Ascending aorta (tissue), 2 donors: Measurements from ENCODE around the gene PLA2G4A. TPM values are rescaled to one million over a fixed set of nuclear protein-coding genes. Genes with fewer than 3 reads are reported as not detected.

Source experiments
- DNase-seq, 2 donors: peaks; one replicate each; pipeline ENCODE4 v3.0.0-alpha.2; 2019; ENCODE audit warnings: low spot score in 2 of 2
- H3K27ac ChIP-seq, 2 donors: fragments of 200-600 bp; sonication (generic); one replicate each; pipeline ENCODE4 v1.5.1; 2016 to 2017; ENCODE audit warnings: mild to moderate bottlenecking in 1 of 2
- H3K27me3 ChIP-seq: fragments of 200-600 bp; sonication (generic); one replicate; pipeline ENCODE4 v1.5.1; 2017
- H3K36me3 ChIP-seq, 2 donors: fragments of 200-600 bp; sonication (generic); one replicate each; pipeline ENCODE4 v1.5.1; 2016
- H3K4me1 ChIP-seq, 2 donors: fragments of 200-600 bp; sonication (generic); one replicate each; pipeline ENCODE4 v1.5.1; 2016 to 2017; ENCODE audit warnings: mild to moderate bottlenecking in 1 of 2
- H3K4me3 ChIP-seq, 2 donors: fragments of 200-600 bp; sonication (generic); one replicate each; pipeline ENCODE4 v1.5.1; 2016 to 2017; ENCODE audit warnings: mild to moderate bottlenecking in 1 of 2
- H3K9me3 ChIP-seq, 2 donors: fragments of 200-600 bp; sonication (generic); one replicate each; pipeline ENCODE4 v1.5.1; 2016
- CTCF ChIP-seq, 3 experiments: fragments of 200-600 bp in 2 of 3; fragments of 450-650 bp in 1 of 3; sonication (generic) in 2 of 3; IDR thresholded peaks; one replicate each; pipeline ENCODE4 v1.5.1; 2016 to 2019; ENCODE audit warnings: antibody characterized with exemption in 3 of 3, mild to moderate bottlenecking in 1 of 3, moderate library complexity in 1 of 3
- intact Hi-C: fragments of 100-400 bp; cut with DNase I; formaldehyde crosslinking; loops from one replicate; pipeline ENCODE4 v1.15.1; 2023
- total RNA-seq: library from RNA; depleted of rRNA; stranded (reverse); fragments of >200 nt; gene quantifications from one replicate; pipeline ENCODE4 v1.1.0, GENCODE V29; 2016

PLA2G4A gene
- total RNA-seq, 1 donor from 2014 or later: 0.75 TPM

GRCh38 chr1:186884251-186884650, 55.5 kb downstream of the PLA2G4A start:
- Histone ChIP-seq H3K9me3 (no peaks in the 10 kb centered on the region), H3K27me3 (no peaks in the 10 kb centered on the region), H3K4me3 (no peak overlapping the region), H3K4me1 (no peaks in the 10 kb centered on the region), H3K27ac (no peak overlapping the region), H3K36me3 (no peaks in the 10 kb centered on the region)
- intact Hi-C loops: no loop called here
- no peak for DNase-seq
- TF ChIP-seq CTCF (IDR thresholded peaks at IDR 0.05): no peak

- H3K9me3 ChIP-seq: no peaks in the 10 kb centered on the region
- no peak overlapping the region for H3K27ac ChIP-seq
- H3K27me3 ChIP-seq: no peaks in the 10 kb centered on the region
- intact Hi-C loops: no loop called here
- DNase-seq: no peak
- TF ChIP-seq CTCF (IDR thresholded peaks at IDR 0.05): no peak
- no peaks in the 10 kb centered on the region for H3K36me3 ChIP-seq
- H3K4me1 ChIP-seq: no peaks in the 10 kb centered on the region
- H3K4me3 ChIP-seq: no peak overlapping the region
Observed at GRCh38 chr1:186887203-186887602, 58.5 kb downstream of the PLA2G4A start.

GRCh38 chr1:186888367-186888766, 59.6 kb downstream of the PLA2G4A start:
- Histone ChIP-seq H3K27ac (no peak overlapping the region), H3K36me3 (no peaks in the 10 kb centered on the region), H3K4me1 (no peaks in the 10 kb centered on the region), H3K9me3 (no peaks in the 10 kb centered on the region), H3K27me3 (no peaks in the 10 kb centered on the region), H3K4me3 (no peak overlapping the region)
- no peak for TF ChIP-seq CTCF (IDR thresholded peaks at IDR 0.05)
- intact Hi-C loops: no loop called here
- no peak for DNase-seq

- DNase-seq: no peak
- no peaks in the 10 kb centered on the region for H3K9me3 ChIP-seq
- no peak overlapping the region for H3K4me3 ChIP-seq
- intact Hi-C loops: no loop called here
- no peak for TF ChIP-seq CTCF (IDR thresholded peaks at IDR 0.05)
- H3K36me3 ChIP-seq: no peaks in the 10 kb centered on the region
- H3K27ac ChIP-seq: no peak overlapping the region
- H3K4me1 ChIP-seq: no peaks in the 10 kb centered on the region
- no peaks in the 10 kb centered on the region for H3K27me3 ChIP-seq
Observed at GRCh38 chr1:186892936-186893335, 64.2 kb downstream of the PLA2G4A start.

GRCh38 chr1:186894415-186894814, 65.7 kb downstream of the PLA2G4A start:
- Histone ChIP-seq H3K9me3 (no peaks in the 10 kb centered on the region), H3K27ac (no peak overlapping the region), H3K4me1 (no peaks in the 10 kb centered on the region), H3K4me3 (no peak overlapping the region), H3K36me3 (no peaks in the 10 kb centered on the region), H3K27me3 (no peaks in the 10 kb centered on the region)
- DNase-seq: no peak
- TF ChIP-seq CTCF (IDR thresholded peaks at IDR 0.05): no peak
- intact Hi-C loops: no loop called here

GRCh38 chr1:186896211-186896610, 67.5 kb downstream of the PLA2G4A start:
- Histone ChIP-seq H3K36me3 (no peaks in the 10 kb centered on the region), H3K9me3 (no peaks in the 10 kb centered on the region), H3K27ac (no peak overlapping the region), H3K4me3 (no peak overlapping the region), H3K27me3 (no peaks in the 10 kb centered on the region), H3K4me1 (no peaks in the 10 kb centered on the region)
- DNase-seq: no peak
- intact Hi-C loops: no loop called here
- no peak for TF ChIP-seq CTCF (IDR thresholded peaks at IDR 0.05)
